GM10248 (cell line): ENCODE results near the gene CDK5RAP3.

Experiments
- CTCF ChIA-PET: fragments of 300-600 bp; sonication (Branson Sonifier 250); formaldehyde crosslinking; extraction: SDS; loops from one replicate; lab custom pipeline; 2021; ENCODE audit warnings: antibody characterized with exemption; lab: Yijun Ruan, JAX
- POLR2A ChIA-PET: fragments of 350-650 bp; sonication (Branson Sonifier 250); formaldehyde crosslinking; extraction: SDS; loops from one replicate; lab custom pipeline; 2020; ENCODE audit warnings: antibody characterized with exemption; lab: Yijun Ruan, JAX
- DNase-seq: peaks from one replicate; pipeline ENCODE4 v3.0.0; 2012; ENCODE audit errors: extremely low spot score
- CTCF ChIP-seq: IDR thresholded peaks from 2 replicates; pipeline ENCODE4 v1.5.1; 2012; ENCODE audit warnings: mild to moderate bottlenecking, low read depth; ENCODE audit errors: extremely low read depth, missing control alignments, control extremely low read depth

Gene CDK5RAP3

GRCh38 chr17:48006936-48007709, 36.2 kb downstream of the CDK5RAP3 start:
- TF ChIP-seq CTCF = no peak
- POLR2A ChIA-PET = no interaction called here
- CTCF ChIA-PET = interaction anchor here (1.2 to 1.6 kb wide), 4 partner anchors 11 to 35 kb away, joined by 3 to 9 read pairs (median 4); partner anchors contain the start of gene CDK5RAP3
- DNase-seq = no peak

GRCh38 chr17:48010193-48010592, 39.3 kb downstream of the CDK5RAP3 start:
- TF ChIP-seq CTCF = no peak
- ChIA-PET CTCF (interaction anchor here (0.9 to 14.2 kb wide), 8 partner anchors 8 to 63 kb away, joined by 3 to 305 read pairs (median 14); partner anchors contain the start of gene CDK5RAP3), POLR2A (interaction anchor here (1.0 kb wide), 1 partner anchor 39 kb away, joined by 3 read pairs; the partner anchor contains the start of gene CDK5RAP3)
- DNase-seq = no peak

- ChIA-PET CTCF (interaction anchor here (0.9 to 14.2 kb wide), 11 partner anchors 9 to 69 kb away, joined by 3 to 305 read pairs (median 6); partner anchors contain the start of gene CDK5RAP3), POLR2A (interaction anchor here (0.7 to 1.0 kb wide), 2 partner anchors 41 to 168 kb away, joined by 3 read pairs; partner anchors contain the start of gene CDK5RAP3)
- peak; percentile 73 for DNase-seq
- TF ChIP-seq CTCF = peak; percentile 66
Observed at GRCh38 chr17:48011405-48012150, 40.7 kb downstream of the CDK5RAP3 start.

GRCh38 chr17:48012151-48012520, 41.2 kb downstream of the CDK5RAP3 start:
- peak; percentile 89 for DNase-seq
- ChIA-PET CTCF (interaction anchor here (0.9 to 14.2 kb wide), 8 partner anchors 8 to 68 kb away, joined by 3 to 305 read pairs (median 11); partner anchors contain the start of gene CDK5RAP3), POLR2A (interaction anchor here (0.7 kb wide), 1 partner anchor 168 kb away, joined by 3 read pairs; no protein-coding TSS in a partner anchor)
- no peak for TF ChIP-seq CTCF

GRCh38 chr17:48012654-48013053, 41.7 kb downstream of the CDK5RAP3 start:
- no peak for DNase-seq
- TF ChIP-seq CTCF = no peak
- ChIA-PET POLR2A (interaction anchor here (0.7 kb wide), 1 partner anchor 169 kb away, joined by 3 read pairs; no protein-coding TSS in a partner anchor), CTCF (interaction anchor here (1.1 to 14.2 kb wide), 6 partner anchors 13 to 170 kb away, joined by 3 to 305 read pairs (median 50); partner anchors contain the start of genes CDK5RAP3 and SCRN2)
